ENCODE measurements around the gene IFI6. TPM values are rescaled to one million over a fixed set of nuclear protein-coding genes. Genes with fewer than 3 reads are reported as not detected.

The IFI6 gene
- total RNA-seq, 1 donor from 2014 or later: 42.1 TPM

GRCh38 chr1:27658951-27659496 is 13.0 kb downstream of the IFI6 start:
- Histone ChIP-seq H3K4me3 (ENCODE audit: low read depth, low read length) (no peak overlapping the region), H3K36me3 (ENCODE audit: control insufficient read depth, insufficient read depth, low read length) (no peaks in the 10 kb centered on the region), H3K27me3 (ENCODE audit: control insufficient read depth, insufficient read depth, low read length) (no peaks in the 10 kb centered on the region)
- no peak for TF ChIP-seq CTCF (IDR thresholded peaks at IDR 0.05; ENCODE audit: insufficient read depth, low read length, poor library complexity, severe bottlenecking)
- DNase-seq (ENCODE audit: low read depth): peak; percentile 42

GRCh38 chr1:27656157-27656893 is 15.7 kb downstream of the IFI6 start:
- H3K4me3 ChIP-seq (ENCODE audit: low read depth, low read length): no peak overlapping the region
- no peaks in the 10 kb centered on the region for H3K27me3 ChIP-seq (ENCODE audit: control insufficient read depth, insufficient read depth, low read length)
- H3K36me3 ChIP-seq (ENCODE audit: control insufficient read depth, insufficient read depth, low read length): no peaks in the 10 kb centered on the region
- no peak for TF ChIP-seq CTCF (IDR thresholded peaks at IDR 0.05; ENCODE audit: insufficient read depth, low read length, poor library complexity, severe bottlenecking)
- no peak for DNase-seq (ENCODE audit: low read depth)

GRCh38 chr1:27655151-27655937 is 16.6 kb downstream of the IFI6 start:
- no peak for DNase-seq (ENCODE audit: low read depth)
- Histone ChIP-seq H3K27me3 (ENCODE audit: control insufficient read depth, insufficient read depth, low read length) (no peaks in the 10 kb centered on the region), H3K36me3 (ENCODE audit: control insufficient read depth, insufficient read depth, low read length) (no peaks in the 10 kb centered on the region), H3K4me3 (ENCODE audit: low read depth, low read length) (no peak overlapping the region)
- no peak for TF ChIP-seq CTCF (IDR thresholded peaks at IDR 0.05; ENCODE audit: insufficient read depth, low read length, poor library complexity, severe bottlenecking)

- TF ChIP-seq CTCF (IDR thresholded peaks at IDR 0.05; ENCODE audit: insufficient read depth, low read length, poor library complexity, severe bottlenecking): no peak
- Histone ChIP-seq H3K36me3 (ENCODE audit: control insufficient read depth, insufficient read depth, low read length) (no peaks in the 10 kb centered on the region), H3K27me3 (ENCODE audit: control insufficient read depth, insufficient read depth, low read length) (no peaks in the 10 kb centered on the region), H3K4me3 (ENCODE audit: low read depth, low read length) (no peak overlapping the region)
- DNase-seq (ENCODE audit: low read depth): no peak
Measured at GRCh38 chr1:27652111-27652864, 19.7 kb downstream of the IFI6 start.

- no peak for TF ChIP-seq CTCF (IDR thresholded peaks at IDR 0.05; ENCODE audit: insufficient read depth, low read length, poor library complexity, severe bottlenecking)
- no peak for DNase-seq (ENCODE audit: low read depth)
- H3K4me3 ChIP-seq (ENCODE audit: low read depth, low read length): no peak overlapping the region
- no peaks in the 10 kb centered on the region for H3K36me3 ChIP-seq (ENCODE audit: control insufficient read depth, insufficient read depth, low read length)
- no peaks in the 10 kb centered on the region for H3K27me3 ChIP-seq (ENCODE audit: control insufficient read depth, insufficient read depth, low read length)
Measured at GRCh38 chr1:27650539-27651175, 21.3 kb downstream of the IFI6 start.

Measured in kidney epithelial cell (primary cell).